HL-60 (cell line): ENCODE data around the gene BICDL2.
"Not testable (repeated sequence)": the region's sequence is repeated elsewhere in the genome, so short reads cannot be mapped to it uniquely, and the experiment has no call there.

Experiments
- CTCF ChIP-seq: IDR thresholded peaks from one replicate; pipeline ENCODE4 v1.5.1; 2011; ENCODE audit warnings: low read length, control low read depth, inconsistent platforms; ENCODE audit not compliant: insufficient read depth
- GABPA ChIP-seq: IDR thresholded peaks from 2 replicates; pipeline ENCODE4 v1.6.1; 2012; ENCODE audit warnings: low read depth
- POLR2AphosphoS5 ChIP-seq: IDR thresholded peaks from 2 replicates; pipeline ENCODE4 v1.6.1; 2012; ENCODE audit warnings: low read depth
- REST ChIP-seq: IDR thresholded peaks from 2 replicates; pipeline ENCODE4 v1.6.1; 2012; ENCODE audit warnings: low read depth; ENCODE audit not compliant: insufficient replicate concordance
- SPI1 ChIP-seq: IDR thresholded peaks from 2 replicates; pipeline ENCODE4 v1.6.1; 2012; ENCODE audit warnings: low read depth, mild to moderate bottlenecking, borderline replicate concordance

- TF ChIP-seq REST, CTCF, POLR2AphosphoS5, GABPA, SPI1: not testable (repeated sequence)
Observed at GRCh38 chr16:3052571-3053329, 16.0 kb upstream of the BICDL2 start.
